ENCODE data around the gene SEC61A1.
A peak's percentile ranks its signal among the peaks of the same experiment; 100 is the strongest.

- TF ChIP-seq POLR2AphosphoS5 (IDR thresholded peaks at IDR 0.05) (peak; percentile 25), POLR2A (IDR thresholded peaks at IDR 0.05) (no peak)
- TF ChIP-seq, protein P1, sequence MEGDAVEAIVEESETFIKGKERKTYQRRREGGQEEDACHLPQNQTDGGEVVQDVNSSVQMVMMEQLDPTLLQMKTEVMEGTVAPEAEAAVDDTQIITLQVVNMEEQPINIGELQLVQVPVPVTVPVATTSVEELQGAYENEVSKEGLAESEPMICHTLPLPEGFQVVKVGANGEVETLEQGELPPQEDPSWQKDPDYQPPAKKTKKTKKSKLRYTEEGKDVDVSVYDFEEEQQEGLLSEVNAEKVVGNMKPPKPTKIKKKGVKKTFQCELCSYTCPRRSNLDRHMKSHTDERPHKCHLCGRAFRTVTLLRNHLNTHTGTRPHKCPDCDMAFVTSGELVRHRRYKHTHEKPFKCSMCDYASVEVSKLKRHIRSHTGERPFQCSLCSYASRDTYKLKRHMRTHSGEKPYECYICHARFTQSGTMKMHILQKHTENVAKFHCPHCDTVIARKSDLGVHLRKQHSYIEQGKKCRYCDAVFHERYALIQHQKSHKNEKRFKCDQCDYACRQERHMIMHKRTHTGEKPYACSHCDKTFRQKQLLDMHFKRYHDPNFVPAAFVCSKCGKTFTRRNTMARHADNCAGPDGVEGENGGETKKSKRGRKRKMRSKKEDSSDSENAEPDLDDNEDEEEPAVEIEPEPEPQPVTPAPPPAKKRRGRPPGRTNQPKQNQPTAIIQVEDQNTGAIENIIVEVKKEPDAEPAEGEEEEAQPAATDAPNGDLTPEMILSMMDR (IDR thresholded peaks at IDR 0.05), result no peak
Measured at GRCh38 chr3:128009952-128010846, 42.0 kb upstream of the SEC61A1 start.

Data from gastroesophageal sphincter (tissue), 3 donors.